GM21423 (cell line): ENCODE results near the gene CST6.

Experiments used
- ATAC-seq: cut with Tn5 transposase; IDR thresholded peaks from one replicate; pipeline ENCODE4 v1.9.1; 2021; ENCODE audit warnings: mild to moderate bottlenecking, moderate library complexity; ENCODE audit not compliant: unreplicated experiment

Gene CST6

DNA sequence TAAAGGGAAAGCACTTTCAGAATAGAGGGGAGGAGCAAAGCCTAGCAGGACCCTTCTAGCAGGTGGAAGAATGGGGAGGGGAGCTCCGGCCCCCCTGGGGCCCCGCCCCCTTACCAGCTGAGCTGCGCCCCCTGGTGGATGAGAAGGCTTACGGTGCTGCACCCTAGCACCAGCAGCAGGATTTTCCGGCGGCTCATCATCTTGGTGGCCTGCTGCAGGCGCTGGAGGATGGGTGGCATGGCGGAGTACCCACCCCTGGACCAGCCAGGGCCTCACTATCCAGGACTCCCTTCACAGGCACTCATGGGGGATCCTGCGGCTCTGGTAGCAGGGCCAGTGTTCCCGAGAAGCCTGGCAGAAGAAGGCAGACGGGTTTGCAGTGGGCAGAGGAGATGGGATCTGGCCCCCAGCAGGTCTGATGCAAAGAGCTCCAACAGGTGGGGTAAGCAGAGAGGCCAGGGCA is 33.4 kb downstream of the CST6 start:
- ATAC-seq: no peak

DNA sequence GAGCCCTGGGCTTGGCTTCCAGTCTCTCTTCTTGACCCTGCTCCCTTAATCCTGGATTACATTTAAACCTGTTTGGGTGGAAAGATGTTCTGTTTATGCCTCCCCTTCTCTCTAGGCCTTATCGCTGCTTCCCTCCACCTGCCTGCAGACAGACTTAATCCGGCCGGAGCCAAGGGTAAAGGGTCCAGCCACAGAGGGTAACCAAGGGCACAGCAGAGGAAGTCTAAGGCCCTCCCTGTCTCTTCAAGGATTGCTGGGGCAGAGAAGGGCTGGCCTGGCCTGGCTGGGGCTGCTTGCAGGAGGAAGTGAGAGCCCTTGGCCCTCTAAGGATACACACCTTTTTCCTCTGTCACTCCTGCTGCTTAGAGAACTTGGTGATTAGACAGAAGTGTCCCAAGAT is 35.1 kb downstream of the CST6 start:
- no peak for ATAC-seq

GRCh38 chr11:66047541-66048365 is 35.9 kb downstream of the CST6 start:
- no peak for ATAC-seq

DNA sequence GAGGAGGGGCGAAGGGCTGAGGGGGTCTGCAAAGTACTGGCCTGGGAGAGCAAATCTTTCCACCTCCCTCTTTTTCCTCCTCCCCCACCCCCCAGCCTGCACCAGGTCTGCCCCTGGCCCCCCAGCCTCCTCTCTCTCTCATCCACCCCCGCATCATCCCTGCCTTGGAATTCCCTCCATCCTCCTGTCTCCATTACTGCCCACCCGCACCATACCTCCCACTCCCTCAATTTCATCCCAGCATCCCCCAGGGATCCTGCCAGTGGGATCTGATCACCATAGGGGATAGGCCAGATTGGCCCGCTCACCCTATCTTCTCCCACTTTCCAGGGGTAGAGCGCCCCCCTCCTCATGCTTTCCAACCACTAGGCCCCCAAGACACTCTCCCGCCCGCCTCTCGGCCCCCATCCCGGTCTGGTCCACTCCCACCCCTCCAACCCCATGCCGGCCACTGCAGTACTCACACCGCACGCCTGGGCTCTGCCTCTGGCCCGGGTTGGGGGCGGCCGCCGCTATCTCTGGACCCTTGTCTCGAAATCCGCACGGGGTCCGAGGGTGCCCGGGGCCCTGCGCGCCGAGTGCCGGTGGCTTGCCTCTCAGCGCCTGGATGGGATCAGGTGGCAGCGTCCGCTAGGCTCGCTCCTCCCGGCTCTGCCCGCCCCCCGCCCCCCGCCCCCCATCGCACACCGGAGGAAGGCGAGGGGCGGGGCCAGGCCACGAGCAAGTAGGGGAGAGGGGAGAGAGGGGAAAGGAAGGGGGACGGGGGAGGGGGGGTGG is 36.9 kb downstream of the CST6 start, which contains the start of gene GAL3ST3:
TSS of gene GAL3ST3 (minus strand) at position 615 of the 777 bp plus-strand sequence. CDS start 3,746 bp downstream, outside the sequence.
- no peak for ATAC-seq

- ATAC-seq: no peak
Measured at GRCh38 chr11:66050581-66051231, 38.9 kb downstream of the CST6 start.

GRCh38 chr11:66051371-66051765 is 39.6 kb downstream of the CST6 start:
- no peak for ATAC-seq

GRCh38 chr11:66051766-66052663 is 40.2 kb downstream of the CST6 start, which contains the start of gene SF3B2:
TSS of gene SF3B2 (plus strand) at chr11:66052364. CDS start at chr11:66052385, 21 bp downstream.
- ATAC-seq: peak; percentile 91

- no peak for ATAC-seq
Measured at GRCh38 chr11:66052664-66052982, 40.8 kb downstream of the CST6 start.

GRCh38 chr11:66055021-66055420 is 43.2 kb downstream of the CST6 start:
- no peak for ATAC-seq

- ATAC-seq: no peak
Measured at GRCh38 chr11:66056501-66056900, 44.7 kb downstream of the CST6 start.

DNA sequence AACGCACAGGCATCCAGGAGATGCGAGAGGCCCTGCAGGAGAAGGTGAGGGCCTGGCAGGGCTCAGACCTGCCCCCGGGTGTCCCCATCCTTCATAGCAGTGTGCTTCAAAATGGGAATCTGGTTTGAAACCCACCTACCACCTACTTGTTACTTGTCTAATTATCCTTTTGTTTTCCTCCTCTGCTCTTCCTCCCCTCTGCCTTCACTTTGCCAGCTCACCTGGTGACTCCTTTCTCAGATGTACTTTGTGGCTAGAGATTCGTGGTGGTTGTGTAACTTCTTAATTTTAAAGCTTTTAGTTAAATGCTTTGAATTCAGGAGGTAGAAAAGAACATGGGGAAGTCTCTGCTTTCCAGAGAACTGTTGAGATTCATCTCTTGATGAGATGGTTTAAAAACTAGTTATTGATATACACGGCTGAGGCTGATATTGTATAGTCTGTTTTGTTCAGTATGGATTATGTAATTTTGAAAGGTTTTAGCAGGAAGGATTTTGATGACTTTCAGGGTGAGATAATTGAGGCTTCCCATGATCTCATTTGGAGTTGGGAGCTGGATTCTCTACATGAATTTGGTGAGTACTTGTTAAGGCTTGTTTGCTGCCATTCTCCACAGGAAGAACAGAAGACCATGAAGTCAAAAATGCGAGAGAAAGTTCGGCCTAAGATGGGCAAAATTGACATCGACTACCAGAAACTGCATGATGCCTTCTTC is 48.3 kb downstream of the CST6 start:
- ATAC-seq: no peak

- ATAC-seq: no peak
Measured at GRCh38 chr11:66061268-66061667, 49.5 kb downstream of the CST6 start.

DNA sequence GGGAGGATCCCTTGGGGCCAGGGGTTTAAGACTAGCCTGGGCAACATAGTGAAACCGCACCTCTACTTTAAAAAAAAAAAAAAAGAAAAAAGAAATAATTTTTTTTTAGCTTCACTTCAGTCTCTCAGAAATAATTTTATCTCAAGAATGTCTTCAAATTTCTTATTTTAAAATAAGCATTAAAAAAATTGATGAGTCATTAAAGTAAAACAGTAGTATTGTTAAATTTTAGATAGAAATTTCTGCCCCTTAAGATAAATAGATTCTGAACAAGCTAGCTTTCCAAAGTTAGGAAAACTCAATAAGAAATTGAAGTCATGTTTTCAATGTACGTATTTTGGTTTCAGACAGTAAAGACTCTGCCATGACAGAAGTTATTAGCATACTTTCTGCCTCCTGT is 50.6 kb downstream of the CST6 start:
- no peak for ATAC-seq
